Stimulated activated CD4-positive, alpha-beta T cell treated with anti-CD3 and anti-CD28 coated beads, Interleukin-2, amount 100 ng/mL, for 4 hours (primary cell): ENCODE measurements around the gene SEBOX.

Source experiments
- DNase-seq: peaks from one replicate; pipeline ENCODE4 v3.0.0-alpha.2; 2020; ENCODE audit warnings: low read depth

SEBOX gene

DNA sequence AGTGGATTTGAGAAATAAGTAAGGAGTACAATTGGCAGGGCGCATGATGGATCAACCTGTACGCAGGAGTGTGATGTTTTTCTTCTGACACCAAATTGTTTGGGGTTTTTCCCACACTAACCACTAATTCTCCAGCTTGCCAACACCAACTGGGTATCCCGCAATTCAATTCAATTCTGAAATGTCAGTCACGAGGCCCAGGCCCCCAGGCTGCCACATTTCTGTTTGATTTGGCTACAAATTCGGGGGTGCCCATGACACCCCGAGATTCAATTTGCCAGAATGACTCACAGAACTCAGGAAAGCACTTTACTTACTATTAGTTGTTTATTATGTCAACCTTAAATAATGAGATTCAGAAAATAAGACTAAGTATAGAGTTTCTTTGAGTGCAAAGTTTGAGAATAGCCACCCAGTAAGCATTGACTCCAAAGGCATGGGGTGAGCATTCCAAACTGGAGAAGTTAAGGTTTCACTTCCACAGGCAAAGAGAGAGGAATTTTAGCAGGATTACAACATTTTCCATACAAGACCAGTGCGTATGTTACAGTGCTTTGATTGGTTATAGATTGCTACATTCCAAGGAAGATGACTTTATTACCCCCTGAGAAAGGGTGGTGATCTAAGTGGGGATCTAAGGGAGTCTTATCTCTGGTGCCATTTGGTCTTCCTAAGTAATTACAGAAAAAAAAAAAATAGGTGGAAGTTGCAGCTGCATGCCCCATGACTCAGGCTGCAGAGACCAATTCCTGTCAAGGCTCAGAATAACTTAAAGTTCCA, 29.5 kb upstream of the SEBOX start:
- DNase-seq, result no peak

GRCh38 chr17:28392491-28392890, 27.5 kb upstream of the SEBOX start:
- DNase-seq, result no peak

DNA sequence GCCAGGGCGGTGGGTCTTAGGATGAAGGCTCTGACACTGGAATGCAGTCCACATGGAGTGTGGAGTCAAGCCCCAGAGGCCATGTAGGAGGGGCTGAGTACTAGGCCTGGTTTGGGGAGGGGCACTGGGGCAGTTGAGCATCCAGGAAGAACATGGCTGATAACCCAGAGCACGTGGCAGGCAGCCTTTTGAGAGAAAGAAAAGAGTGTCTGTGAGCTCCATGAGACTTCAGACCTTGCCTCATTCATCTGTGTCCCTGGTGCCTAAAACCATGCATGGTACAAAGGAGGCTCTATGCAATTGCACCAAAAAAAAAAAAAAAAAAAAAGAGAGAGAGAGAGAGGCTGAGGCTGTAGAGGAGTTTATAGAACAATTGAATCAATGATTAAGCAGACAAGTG, 26.4 kb upstream of the SEBOX start:
- no peak for DNase-seq

- DNase-seq, result no peak
Observed at GRCh38 chr17:28390984-28391383, 26.0 kb upstream of the SEBOX start.

DNA sequence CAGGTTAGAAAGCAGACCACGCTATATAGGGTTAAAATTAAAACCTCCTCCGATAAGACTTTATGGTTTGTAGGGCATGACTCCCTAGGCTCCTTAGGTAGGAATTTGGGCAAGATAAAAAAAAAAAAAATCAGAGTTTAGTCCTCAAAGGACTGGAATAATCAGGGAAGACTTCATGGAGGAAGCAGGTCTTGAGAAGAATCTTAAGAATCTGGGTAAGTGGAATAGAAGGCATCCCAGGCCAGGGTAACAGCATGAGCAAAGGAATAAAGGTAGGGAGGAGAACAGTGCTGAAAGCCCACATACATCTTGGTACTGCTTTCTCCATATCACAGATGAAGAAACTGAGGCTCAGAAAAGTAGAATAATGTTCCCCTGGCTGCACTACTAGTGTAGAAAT, 25.6 kb upstream of the SEBOX start:
- DNase-seq, result no peak

DNA sequence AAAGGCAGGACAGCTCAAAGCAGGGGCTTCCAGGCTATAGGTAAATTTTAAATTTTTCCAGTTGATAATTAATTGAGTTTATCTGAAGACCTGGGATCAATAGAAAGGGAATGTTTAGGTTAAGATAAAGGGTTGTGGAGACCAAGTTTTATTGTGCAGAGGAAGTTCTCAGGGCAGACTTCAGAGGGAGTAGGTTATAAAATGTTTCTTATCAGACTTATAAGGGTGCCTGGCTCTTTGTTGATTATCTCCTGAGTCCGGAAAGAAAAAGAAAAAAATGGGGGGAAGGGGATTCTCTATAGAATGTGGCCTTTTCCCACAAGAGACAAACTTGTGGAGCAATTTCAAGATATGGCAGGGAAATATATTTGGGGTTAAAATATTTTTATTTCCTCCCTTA, 25.1 kb upstream of the SEBOX start:
- DNase-seq, result no peak

GRCh38 chr17:28388106-28388505, 23.1 kb upstream of the SEBOX start:
- DNase-seq, result no peak

DNA sequence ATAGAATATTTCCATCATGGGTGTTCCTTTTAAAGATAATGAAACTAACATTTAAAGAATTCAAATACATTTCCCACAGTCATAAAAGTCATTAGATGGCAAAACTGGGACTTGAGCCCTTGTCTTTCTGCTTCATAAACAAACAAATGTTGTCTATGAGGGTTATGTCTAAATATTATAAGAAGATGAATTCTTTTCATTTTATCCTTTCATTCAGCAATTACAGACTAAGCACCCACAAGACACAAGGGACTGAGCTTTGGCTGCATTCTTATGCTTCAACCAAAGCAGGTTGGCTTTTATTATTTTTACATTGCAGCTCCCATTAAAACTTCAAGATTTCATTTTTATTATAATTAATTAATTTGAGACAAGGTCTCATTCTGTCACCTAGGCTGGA, 21.4 kb upstream of the SEBOX start:
- DNase-seq, result no peak

GRCh38 chr17:28385406-28385805, 20.4 kb upstream of the SEBOX start:
- DNase-seq, result no peak

GRCh38 chr17:28385037-28385400, 20.0 kb upstream of the SEBOX start:
- no peak for DNase-seq

GRCh38 chr17:28384281-28385036, 19.5 kb upstream of the SEBOX start:
- DNase-seq, result peak; percentile 53

DNA sequence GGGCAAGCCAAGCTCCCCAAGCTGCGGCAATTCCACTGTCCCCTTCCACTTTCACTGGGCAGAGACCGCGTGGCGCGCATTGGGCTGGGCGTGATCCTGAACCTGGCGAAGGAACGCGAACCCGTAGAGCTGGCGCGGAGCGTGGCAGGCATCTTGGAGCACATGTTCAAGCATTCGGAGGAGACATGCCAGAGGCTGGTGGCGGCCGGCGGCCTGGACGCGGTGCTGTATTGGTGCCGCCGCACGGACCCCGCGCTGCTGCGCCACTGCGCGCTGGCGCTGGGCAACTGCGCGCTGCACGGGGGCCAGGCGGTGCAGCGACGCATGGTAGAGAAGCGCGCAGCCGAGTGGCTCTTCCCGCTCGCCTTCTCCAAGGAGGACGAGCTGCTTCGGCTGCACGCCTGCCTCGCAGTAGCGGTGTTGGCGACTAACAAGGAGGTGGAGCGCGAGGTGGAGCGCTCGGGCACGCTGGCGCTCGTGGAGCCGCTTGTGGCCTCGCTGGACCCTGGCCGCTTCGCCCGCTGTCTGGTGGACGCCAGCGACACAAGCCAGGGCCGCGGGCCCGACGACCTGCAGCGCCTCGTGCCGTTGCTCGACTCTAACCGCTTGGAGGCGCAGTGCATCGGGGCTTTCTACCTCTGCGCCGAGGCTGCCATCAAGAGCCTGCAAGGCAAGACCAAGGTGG, 16.3 kb upstream of the SEBOX start:
- no peak for DNase-seq

DNA sequence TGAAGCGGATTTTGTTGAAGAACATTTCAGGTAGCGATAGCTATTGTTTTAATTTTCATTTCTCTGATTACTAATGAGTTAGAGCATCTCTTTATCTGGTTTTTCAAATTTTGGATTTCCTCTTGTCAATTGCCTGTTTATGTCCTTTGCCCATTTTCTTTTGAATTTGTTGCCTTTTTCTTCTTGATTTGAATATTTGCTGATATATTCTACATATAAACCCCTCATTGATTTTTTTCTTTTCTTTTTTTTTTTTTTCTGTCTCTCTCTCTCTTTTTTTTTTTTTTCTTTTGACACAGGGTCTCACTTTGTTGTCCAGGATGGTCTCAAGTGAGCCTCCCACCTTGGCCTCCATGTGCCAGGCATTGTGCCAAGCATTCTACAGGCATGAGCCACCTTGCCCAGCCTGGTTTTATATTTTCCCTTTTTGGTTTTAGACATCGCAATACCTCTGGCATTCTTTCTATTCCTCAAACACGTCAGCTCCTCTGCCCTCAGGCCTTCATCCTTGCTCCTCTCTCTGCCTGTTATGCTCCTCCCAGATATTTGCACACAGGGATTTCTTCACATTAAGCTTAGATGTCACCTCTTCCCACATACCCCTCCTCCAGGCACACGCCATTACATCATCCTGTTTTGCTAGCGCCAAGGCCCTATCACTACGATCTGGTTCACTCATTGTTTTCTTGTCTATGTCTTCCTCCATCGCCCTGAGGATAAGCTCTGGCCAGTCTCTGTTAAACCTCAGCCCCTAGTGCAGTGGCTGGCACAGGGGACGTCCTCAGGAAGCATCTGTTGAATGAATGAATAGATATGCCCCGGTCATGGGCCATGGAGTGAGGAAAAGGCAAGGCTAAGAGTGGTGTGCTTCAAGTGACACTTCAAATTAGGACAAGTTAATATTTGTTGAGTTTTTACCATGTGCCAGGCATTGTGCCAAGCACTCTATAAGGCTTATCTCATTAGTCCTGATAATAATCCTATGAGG, 15.1 kb upstream of the SEBOX start:
- DNase-seq, result no peak

DNA sequence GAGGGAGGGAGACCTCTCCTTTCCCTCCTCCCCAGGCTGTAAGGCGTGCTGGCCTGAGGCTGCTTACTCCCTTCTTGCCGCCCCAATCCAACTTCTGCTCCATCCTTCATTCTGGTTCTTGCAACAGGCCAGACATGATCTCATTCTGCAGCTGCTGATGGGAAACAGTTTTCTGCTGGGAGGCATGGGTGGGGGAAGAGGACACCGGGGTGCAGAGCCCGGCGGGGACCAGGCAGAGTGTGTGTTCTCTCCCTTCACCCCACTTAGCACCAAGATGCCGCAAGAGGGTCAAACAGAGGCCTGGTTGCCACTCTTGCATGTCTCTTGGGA, 7.9 kb upstream of the SEBOX start:
- DNase-seq, result no peak

- no peak for DNase-seq
Observed at GRCh38 chr17:28372203-28372944, 7.4 kb upstream of the SEBOX start.

- peak; percentile 73 for DNase-seq
Observed at GRCh38 chr17:28371245-28372202, 6.5 kb upstream of the SEBOX start, which contains the start of gene SARM1. TSS of gene SARM1 (plus strand) at chr17:28371694. CDS start at chr17:28372033, 339 bp downstream.

- DNase-seq, result no peak
Observed at GRCh38 chr17:28370744-28371103, 5.7 kb upstream of the SEBOX start.

DNA sequence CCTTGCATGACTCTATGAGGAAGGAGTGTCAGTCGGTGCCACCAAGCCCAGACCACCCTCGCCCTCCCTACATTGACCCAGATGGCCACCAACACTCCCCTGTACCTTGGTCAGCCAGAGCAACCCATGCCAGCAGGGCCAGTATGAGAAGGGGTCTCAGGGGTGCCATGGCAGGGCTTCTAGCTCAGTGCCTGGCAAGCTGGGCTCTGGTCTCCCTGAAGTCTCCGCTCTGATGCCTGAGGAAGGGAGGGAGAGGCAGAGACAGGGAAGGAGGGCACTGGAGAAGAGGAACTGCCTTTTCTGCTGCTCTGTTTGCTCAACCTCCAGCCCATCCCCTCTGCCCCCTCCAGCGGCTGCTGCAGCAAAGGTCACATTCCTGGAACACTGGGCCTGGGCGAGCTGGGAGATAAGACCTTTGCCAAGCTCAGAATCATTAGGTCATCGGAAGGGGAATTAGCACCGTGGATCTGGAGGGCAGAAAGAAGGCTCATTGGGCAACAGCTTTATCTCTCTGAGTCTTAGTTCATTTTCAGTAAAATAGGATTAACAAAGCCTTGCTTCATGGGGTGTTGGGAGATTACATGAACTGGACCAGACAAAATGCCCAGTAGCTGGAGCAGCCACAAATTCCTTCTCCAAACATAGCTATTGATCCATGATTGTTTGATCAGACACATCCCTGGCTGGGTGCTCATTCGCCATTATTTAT, 5.2 kb upstream of the SEBOX start, which contains the start of gene VTN:
TSS of gene VTN (minus strand) at position 273 of the 709 bp plus-strand sequence. CDS start at position 169, 104 bp downstream.
- DNase-seq, result no peak

DNA sequence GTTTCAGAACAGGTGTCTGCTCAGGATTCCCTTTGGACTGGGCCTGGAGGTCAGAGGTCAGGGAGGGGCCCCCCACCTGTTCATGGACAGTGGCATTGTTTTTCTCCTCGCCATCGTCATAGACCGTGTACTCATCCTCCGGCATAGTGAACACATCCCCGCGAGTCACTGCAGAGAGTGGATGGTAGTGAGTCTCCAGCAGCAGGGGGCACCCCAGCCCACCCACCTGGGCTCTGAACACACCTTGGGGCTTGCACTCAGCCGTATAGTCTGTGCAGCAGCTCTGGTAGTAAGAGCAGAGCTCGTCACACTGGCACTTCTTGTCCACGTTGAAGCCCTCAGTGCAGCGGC, 4.7 kb upstream of the SEBOX start:
- no peak for DNase-seq
